Measurements from ENCODE around the gene FUBP3. TPM values are rescaled to one million over a fixed set of nuclear protein-coding genes. Genes with fewer than 3 reads are reported as not detected.

FUBP3 gene
- total RNA-seq, 2 experiments from 2014 or later, result 36.4 to 40.8 TPM

- no peak for ATAC-seq
- CTCF ChIA-PET, result no interaction called here
- Mint-ChIP-seq H3K27ac (no peak overlapping the region), H3K36me3 (ENCODE audit: low read depth) (peaks cover 26% of the 10 kb centered on the region), H3K4me3 (no peak overlapping the region), H3K27me3 (ENCODE audit: low read depth) (no peaks in the 10 kb centered on the region), H3K9me3 (ENCODE audit: insufficient read depth) (no peaks in the 10 kb centered on the region), H3K4me1 (ENCODE audit: low read depth) (no peaks in the 10 kb centered on the region)
- POLR2A ChIA-PET, result no interaction called here
- no peak for DNase-seq
Observed at GRCh38 chr9:130632081-130632710, 52.8 kb downstream of the FUBP3 start.

DNA sequence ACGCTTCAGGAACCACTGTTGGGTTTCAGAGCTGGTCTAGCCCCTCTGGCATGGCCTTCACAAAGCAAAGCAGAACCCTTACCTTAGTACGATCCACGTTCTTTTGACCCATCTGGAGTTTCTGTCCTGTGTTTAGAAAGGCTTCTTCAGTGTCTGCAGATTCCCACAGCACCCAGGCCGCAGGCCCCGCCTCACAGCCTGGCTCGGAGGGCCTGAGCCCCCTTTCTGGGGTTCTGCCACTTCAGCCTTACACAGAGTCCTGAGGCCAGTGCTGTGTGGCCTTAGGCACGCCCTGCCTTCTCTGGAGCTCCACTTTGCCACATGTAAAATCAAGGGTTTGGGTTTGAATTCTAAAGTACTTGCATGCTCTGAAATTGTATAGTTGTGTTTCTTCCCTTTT lies 53.5 kb downstream of the FUBP3 start:
- H3K27me3 Mint-ChIP-seq (ENCODE audit: low read depth), result no peaks in the 10 kb centered on the region
- no peaks in the 10 kb centered on the region for H3K9me3 Mint-ChIP-seq (ENCODE audit: insufficient read depth)
- H3K4me3 Mint-ChIP-seq, result no peak overlapping the region
- ChIA-PET POLR2A (no interaction called here), CTCF (no interaction called here)
- no peak for DNase-seq
- no peak for ATAC-seq
- H3K36me3 Mint-ChIP-seq (ENCODE audit: low read depth), result peaks cover 22% of the 10 kb centered on the region
- H3K4me1 Mint-ChIP-seq (ENCODE audit: low read depth), result no peaks in the 10 kb centered on the region
- no peak overlapping the region for H3K27ac Mint-ChIP-seq

DNA sequence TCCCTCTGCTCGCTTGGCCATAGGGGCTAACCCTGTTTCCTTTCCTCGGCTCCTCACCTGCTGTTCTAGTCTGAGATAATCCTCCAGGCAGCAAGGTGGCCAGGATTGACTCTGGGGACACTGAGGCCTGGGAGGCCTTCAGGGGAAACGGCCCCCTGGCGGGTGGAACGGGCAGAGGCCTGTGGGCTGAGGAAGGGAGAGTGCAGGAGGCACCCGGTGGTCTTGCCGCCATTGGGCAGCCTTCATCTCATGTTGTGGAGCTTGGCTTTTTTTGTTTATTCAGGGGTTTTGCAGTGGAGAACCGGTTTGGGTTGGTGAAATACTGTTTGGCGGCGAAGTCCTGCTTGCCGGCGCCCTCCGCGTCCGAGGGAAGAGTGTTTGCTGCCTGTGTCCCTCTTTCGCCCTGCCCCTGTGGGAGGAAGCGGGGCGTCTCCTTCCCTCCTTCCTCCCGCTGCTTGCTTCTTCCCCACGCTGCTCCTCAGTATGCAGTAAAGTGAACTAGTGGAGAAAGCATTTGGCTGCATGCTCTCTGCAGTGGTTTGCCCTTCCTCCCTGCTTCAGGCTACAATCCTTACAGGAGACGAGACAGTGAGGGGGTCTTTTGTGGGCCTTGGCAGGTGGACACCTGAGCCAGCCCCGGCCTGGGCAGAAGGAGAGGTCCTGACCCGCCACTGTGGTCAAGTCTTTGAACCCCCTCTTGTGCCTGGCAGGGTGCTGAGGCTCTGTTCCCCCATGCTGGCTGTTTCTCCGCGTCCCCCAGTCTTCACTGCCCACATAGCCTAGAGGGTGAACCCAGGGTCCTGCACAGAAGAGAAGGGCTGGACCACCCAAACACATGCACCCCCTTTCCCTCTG lies 54.2 kb downstream of the FUBP3 start:
- ChIA-PET CTCF (no interaction called here), POLR2A (no interaction called here)
- Mint-ChIP-seq H3K4me1 (ENCODE audit: low read depth) (no peaks in the 10 kb centered on the region), H3K9me3 (ENCODE audit: insufficient read depth) (no peaks in the 10 kb centered on the region), H3K27me3 (ENCODE audit: low read depth) (no peaks in the 10 kb centered on the region), H3K36me3 (ENCODE audit: low read depth) (peaks cover 26% of the 10 kb centered on the region), H3K4me3 (no peak overlapping the region), H3K27ac (no peak overlapping the region)
- no peak for ATAC-seq
- DNase-seq, result no peak

DNA sequence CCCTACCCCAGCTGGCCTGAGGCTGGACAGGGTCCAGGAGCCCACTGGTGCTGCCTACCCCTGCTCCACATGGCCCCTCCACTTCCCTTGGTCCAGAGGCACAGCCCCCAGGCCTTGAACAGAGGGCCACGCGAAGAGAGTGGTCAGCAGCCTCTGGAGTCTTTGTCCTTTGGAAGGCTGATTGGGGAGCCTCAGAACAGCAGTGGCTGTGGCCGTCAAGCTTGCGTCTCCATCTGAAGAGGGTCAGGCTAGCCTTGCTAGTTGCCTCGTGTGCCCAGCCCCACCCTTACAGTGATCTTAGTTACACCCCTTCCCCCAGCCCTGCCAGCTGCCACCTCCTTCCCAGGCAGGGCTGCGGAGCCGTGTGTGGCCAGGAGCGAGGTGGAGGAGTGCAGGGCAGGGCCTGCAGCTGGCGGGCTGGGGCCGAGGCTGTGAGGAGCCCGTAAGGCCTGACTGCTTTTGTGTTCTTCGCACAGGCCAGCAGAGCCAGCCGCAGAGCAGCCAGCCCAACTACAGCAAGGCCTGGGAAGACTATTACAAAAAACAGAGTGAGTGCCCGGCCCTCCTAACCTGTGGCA lies 54.9 kb downstream of the FUBP3 start:
- ATAC-seq, result no peak
- POLR2A ChIA-PET, result no interaction called here
- no peaks in the 10 kb centered on the region for H3K9me3 Mint-ChIP-seq (ENCODE audit: insufficient read depth)
- no peak overlapping the region for H3K27ac Mint-ChIP-seq
- H3K27me3 Mint-ChIP-seq (ENCODE audit: low read depth), result no peaks in the 10 kb centered on the region
- no peak for DNase-seq
- CTCF ChIA-PET, result no interaction called here
- H3K4me1 Mint-ChIP-seq (ENCODE audit: low read depth), result no peaks in the 10 kb centered on the region
- H3K4me3 Mint-ChIP-seq, result no peak overlapping the region
- H3K36me3 Mint-ChIP-seq (ENCODE audit: low read depth), result peaks cover 29% of the 10 kb centered on the region

- H3K27ac Mint-ChIP-seq, result no peak overlapping the region
- ATAC-seq (no peak), DNase-seq (no peak)
- H3K9me3 Mint-ChIP-seq (ENCODE audit: insufficient read depth), result no peaks in the 10 kb centered on the region
- CTCF ChIA-PET, result no interaction called here
- H3K27me3 Mint-ChIP-seq (ENCODE audit: low read depth), result no peaks in the 10 kb centered on the region
- POLR2A ChIA-PET, result no interaction called here
- H3K4me1 Mint-ChIP-seq (ENCODE audit: low read depth), result no peaks in the 10 kb centered on the region
- H3K4me3 Mint-ChIP-seq, result no peak overlapping the region
- H3K36me3 Mint-ChIP-seq (ENCODE audit: low read depth), result peaks cover 26% of the 10 kb centered on the region
Observed at GRCh38 chr9:130634801-130635200, 55.4 kb downstream of the FUBP3 start.

DNA sequence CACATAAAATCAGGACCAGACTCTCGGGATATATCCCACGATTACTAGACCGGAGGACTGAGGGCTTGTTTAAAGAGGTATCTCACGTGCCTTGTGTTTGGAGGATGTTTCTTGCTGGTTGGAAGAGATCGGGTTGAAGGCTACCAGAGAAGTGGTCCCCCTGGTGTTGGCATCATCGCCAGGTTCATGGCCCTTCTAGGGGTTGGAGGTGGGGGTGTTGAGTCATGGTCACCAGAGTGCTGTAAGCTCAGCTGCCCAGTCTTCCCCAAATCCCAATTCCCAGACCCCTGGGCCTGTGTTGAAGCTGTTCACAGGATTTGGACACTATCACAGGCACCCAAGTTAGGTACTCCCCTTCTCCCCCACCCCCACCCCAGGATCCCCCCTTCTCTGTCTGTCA lies 55.9 kb downstream of the FUBP3 start:
- DNase-seq (no peak), ATAC-seq (no peak)
- H3K27me3 Mint-ChIP-seq (ENCODE audit: low read depth), result no peaks in the 10 kb centered on the region
- no peaks in the 10 kb centered on the region for H3K4me1 Mint-ChIP-seq (ENCODE audit: low read depth)
- no peak overlapping the region for H3K27ac Mint-ChIP-seq
- H3K36me3 Mint-ChIP-seq (ENCODE audit: low read depth), result peaks cover 26% of the 10 kb centered on the region
- POLR2A ChIA-PET, result no interaction called here
- no peaks in the 10 kb centered on the region for H3K9me3 Mint-ChIP-seq (ENCODE audit: insufficient read depth)
- CTCF ChIA-PET, result no interaction called here
- no peak overlapping the region for H3K4me3 Mint-ChIP-seq

GRCh38 chr9:130635721-130636647 lies 56.6 kb downstream of the FUBP3 start:
- Mint-ChIP-seq H3K27me3 (ENCODE audit: low read depth) (no peaks in the 10 kb centered on the region), H3K4me3 (no peak overlapping the region), H3K27ac (no peak overlapping the region), H3K36me3 (ENCODE audit: low read depth) (peaks cover 24% of the 10 kb centered on the region), H3K9me3 (ENCODE audit: insufficient read depth) (no peaks in the 10 kb centered on the region), H3K4me1 (ENCODE audit: low read depth) (no peaks in the 10 kb centered on the region)
- ChIA-PET POLR2A (no interaction called here), CTCF (no interaction called here)
- DNase-seq (no peak), ATAC-seq (peak; percentile 15)

DNA sequence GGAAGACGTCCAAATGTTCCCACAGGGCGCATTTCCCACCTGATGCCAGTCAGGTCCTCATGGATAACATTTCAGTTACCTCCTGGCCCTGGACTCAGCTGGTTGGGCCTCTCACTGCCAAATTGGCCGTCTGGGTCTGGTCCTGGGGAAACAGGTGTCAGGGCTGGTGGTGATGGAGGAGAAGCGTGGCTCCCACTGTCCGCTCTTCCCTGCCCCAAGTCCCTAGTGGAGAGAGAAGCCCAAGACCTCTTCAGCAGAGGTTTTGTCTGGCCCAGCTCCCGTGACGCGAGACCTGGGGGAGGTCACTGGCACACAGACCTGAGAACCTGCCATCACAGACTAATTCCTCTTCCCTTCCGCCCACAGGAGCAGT lies 57.3 kb downstream of the FUBP3 start:
- CTCF ChIA-PET, result no interaction called here
- POLR2A ChIA-PET, result no interaction called here
- no peaks in the 10 kb centered on the region for H3K4me1 Mint-ChIP-seq (ENCODE audit: low read depth)

GRCh38 chr9:130638284-130639123 lies 59.1 kb downstream of the FUBP3 start:
- H3K36me3 Mint-ChIP-seq (ENCODE audit: low read depth), result peaks cover 18% of the 10 kb centered on the region

More for the DNA sequence above, 57.3 kb downstream of the FUBP3 start:
- Mint-ChIP-seq H3K27me3 (ENCODE audit: low read depth) (no peaks in the 10 kb centered on the region), H3K9me3 (ENCODE audit: insufficient read depth) (no peaks in the 10 kb centered on the region), H3K4me3 (no peak overlapping the region), H3K27ac (no peak overlapping the region), H3K36me3 (ENCODE audit: low read depth) (peaks cover 18% of the 10 kb centered on the region)
- ATAC-seq, result no peak
- DNase-seq, result no peak

GRCh38 chr9:130639124-130639765 lies 59.9 kb downstream of the FUBP3 start:
- Mint-ChIP-seq H3K27me3 (ENCODE audit: low read depth) (no peaks in the 10 kb centered on the region), H3K27ac (no peak overlapping the region), H3K4me1 (ENCODE audit: low read depth) (no peaks in the 10 kb centered on the region), H3K9me3 (ENCODE audit: insufficient read depth) (no peaks in the 10 kb centered on the region), H3K36me3 (ENCODE audit: low read depth) (peaks cover 18% of the 10 kb centered on the region), H3K4me3 (no peak overlapping the region)
- DNase-seq, result no peak
- ATAC-seq, result no peak
- CTCF ChIA-PET, result no interaction called here
- POLR2A ChIA-PET, result no interaction called here

More at GRCh38 chr9:130638284-130639123, 59.1 kb downstream of the FUBP3 start:
- ChIA-PET POLR2A (no interaction called here), CTCF (interaction anchor here (1.0 kb wide), 1 partner anchor 15 kb away, joined by 4 read pairs; no protein-coding TSS in a partner anchor)
- H3K27me3 Mint-ChIP-seq (ENCODE audit: low read depth), result no peaks in the 10 kb centered on the region
- H3K27ac Mint-ChIP-seq, result no peak overlapping the region
- no peaks in the 10 kb centered on the region for H3K4me1 Mint-ChIP-seq (ENCODE audit: low read depth)
- DNase-seq (no peak), ATAC-seq (no peak)
- no peaks in the 10 kb centered on the region for H3K9me3 Mint-ChIP-seq (ENCODE audit: insufficient read depth)
- H3K4me3 Mint-ChIP-seq, result no peak overlapping the region
